Tibial artery (tissue), 4 donors: ENCODE measurements around the gene KAZN.

ENCODE experiments used
- DNase-seq, 2 donors: peaks; one replicate each; pipeline ENCODE4 v3.0.0-alpha.2; 2019
- H3K27ac ChIP-seq, 2 donors: fragments of 200-600 bp; sonication (generic) in 1 of 2; 1 replicate in 1 of 2; 2 replicates in 1 of 2; pipeline ENCODE4 v1.5.1; 2018 to 2019; ENCODE audit warnings: mild to moderate bottlenecking in 1 of 2
- H3K27me3 ChIP-seq, 2 donors: fragments of 200-600 bp; sonication (generic) in 1 of 2; one replicate each; pipeline versions ENCODE4 v1.5.1 to v1.6.0; 2016 to 2019
- H3K36me3 ChIP-seq, 3 donors: fragments of 200-600 bp; sonication (generic) in 2 of 3; one replicate each; pipeline ENCODE4 v1.5.1; 2016 to 2019; ENCODE audit warnings: mild to moderate bottlenecking in 2 of 3
- H3K4me1 ChIP-seq, 4 donors: fragments of 200-600 bp; sonication (generic) in 2 of 4; 1 replicate in 3 of 4; 2 replicates in 1 of 4; pipeline ENCODE4 v1.5.1; 2016 to 2019
- H3K4me3 ChIP-seq, 2 donors: fragments of 200-600 bp; sonication (generic) in 1 of 2; 1 replicate in 1 of 2; 2 replicates in 1 of 2; pipeline ENCODE4 v1.5.1; 2018 to 2019; ENCODE audit warnings: mild to moderate bottlenecking in 2 of 2
- H3K9me3 ChIP-seq, 3 donors: fragments of 200-600 bp; sonication (generic) in 1 of 3; one replicate each; pipeline ENCODE4 v1.5.1; 2016 to 2019
- CTCF ChIP-seq, 2 experiments: fragments of 200-600 bp in 1 of 2; fragments of 450-650 bp in 1 of 2; IDR thresholded peaks; one replicate each; pipeline ENCODE4 v1.5.1; 2017 to 2019; ENCODE audit warnings: antibody characterized with exemption in 2 of 2, mild to moderate bottlenecking in 1 of 2, moderate library complexity in 1 of 2
- intact Hi-C: fragments of 100-400 bp; cut with DNase I; formaldehyde crosslinking; loops from one replicate; pipeline ENCODE4 v1.15.0; 2023; ENCODE audit warnings: low total_unique reads

KAZN gene

GRCh38 chr1:15114884-15115283, 516.4 kb downstream of the KAZN start:
- H3K4me3 ChIP-seq, result no peak overlapping the region
- H3K27ac ChIP-seq, result no peak overlapping the region
- no peak for DNase-seq
- H3K9me3 ChIP-seq, result no peaks in the 10 kb centered on the region
- no peaks in the 10 kb centered on the region for H3K27me3 ChIP-seq
- peaks cover 0 to 9% (median 0%) of the 10 kb centered on the region in 3 donors for H3K36me3 ChIP-seq
- no peak for TF ChIP-seq CTCF (IDR thresholded peaks at IDR 0.05)
- intact Hi-C loops, result no loop called here
- no peaks in the 10 kb centered on the region for H3K4me1 ChIP-seq

GRCh38 chr1:15115542-15116330, 517.3 kb downstream of the KAZN start:
- DNase-seq, result no peak
- Histone ChIP-seq H3K36me3 (peaks cover 0 to 9% (median 0%) of the 10 kb centered on the region in 3 donors), H3K4me3 (no peak overlapping the region), H3K4me1 (no peaks in the 10 kb centered on the region), H3K9me3 (no peaks in the 10 kb centered on the region), H3K27me3 (no peaks in the 10 kb centered on the region), H3K27ac (no peak overlapping the region)
- intact Hi-C loops, result no loop called here
- no peak for TF ChIP-seq CTCF (IDR thresholded peaks at IDR 0.05)

GRCh38 chr1:15116966-15117365, 518.5 kb downstream of the KAZN start:
- Histone ChIP-seq H3K4me3 (no peak overlapping the region), H3K36me3 (peaks cover 0 to 9% (median 0%) of the 10 kb centered on the region in 3 donors), H3K27ac (no peak overlapping the region), H3K4me1 (no peaks in the 10 kb centered on the region), H3K27me3 (no peaks in the 10 kb centered on the region), H3K9me3 (no peaks in the 10 kb centered on the region)
- no peak for DNase-seq
- no peak for TF ChIP-seq CTCF (IDR thresholded peaks at IDR 0.05)
- intact Hi-C loops, result no loop called here

- Histone ChIP-seq H3K36me3 (peaks cover 0 to 9% (median 0%) of the 10 kb centered on the region in 3 donors), H3K27me3 (no peaks in the 10 kb centered on the region), H3K9me3 (no peaks in the 10 kb centered on the region), H3K4me1 (no peaks in the 10 kb centered on the region), H3K27ac (no peak overlapping the region), H3K4me3 (no peak overlapping the region)
- DNase-seq, result no peak
- TF ChIP-seq CTCF (IDR thresholded peaks at IDR 0.05), result no peak
- intact Hi-C loops, result no loop called here
Observed at GRCh38 chr1:15117671-15118325, 519.3 kb downstream of the KAZN start.

- no peak overlapping the region for H3K27ac ChIP-seq
- H3K4me3 ChIP-seq, result no peak overlapping the region
- TF ChIP-seq CTCF (IDR thresholded peaks at IDR 0.05), result no peak
- intact Hi-C loops, result no loop called here
- no peaks in the 10 kb centered on the region for H3K9me3 ChIP-seq
- H3K27me3 ChIP-seq, result no peaks in the 10 kb centered on the region
- H3K36me3 ChIP-seq, result peaks cover 0 to 9% (median 0%) of the 10 kb centered on the region in 3 donors
- H3K4me1 ChIP-seq, result no peaks in the 10 kb centered on the region
- no peak for DNase-seq
Observed at GRCh38 chr1:15118579-15118978, 520.1 kb downstream of the KAZN start.
